Neuronal stem cell (in vitro differentiated cells): ENCODE measurements around the gene LXN.
"Not testable (repeated sequence)": the region's sequence is repeated elsewhere in the genome, so short reads cannot be mapped to it uniquely, and the experiment has no call there.

Experiments
- DNase-seq: peaks from one replicate; pipeline ENCODE4 v3.0.0-alpha.2; 2013; ENCODE audit warnings: low spot score
- H2AFZ ChIP-seq: one replicate; pipeline ENCODE4 v1.6.1; 2013; ENCODE audit warnings: mild to moderate bottlenecking, low read length, inconsistent platforms
- H2AK5ac ChIP-seq: 2 replicates; pipeline ENCODE4 v1.6.1; 2013; ENCODE audit warnings: low read depth, mild to moderate bottlenecking, inconsistent platforms, low read length, moderate library complexity, mixed read lengths
- H2BK120ac ChIP-seq: 2 replicates; pipeline ENCODE4 v1.6.1; 2013; ENCODE audit warnings: low read depth, mild to moderate bottlenecking, inconsistent platforms, low read length, moderate library complexity, mixed read lengths
- H2BK12ac ChIP-seq: one replicate; pipeline ENCODE4 v1.6.1; 2013; ENCODE audit warnings: low read length, inconsistent platforms
- H2BK15ac ChIP-seq: 2 replicates; pipeline ENCODE4 v1.6.1; 2013; ENCODE audit warnings: mild to moderate bottlenecking, low read length, inconsistent platforms, mixed read lengths
- H2BK5ac ChIP-seq: one replicate; pipeline ENCODE4 v1.6.1; 2013; ENCODE audit warnings: inconsistent platforms, mild to moderate bottlenecking, low read length, moderate library complexity
- H3K14ac ChIP-seq: one replicate; pipeline ENCODE4 v1.6.1; 2013; ENCODE audit warnings: low read length, inconsistent platforms
- H3K18ac ChIP-seq: 2 replicates; pipeline ENCODE4 v1.6.1; 2013; ENCODE audit warnings: low read length, inconsistent platforms
- H3K23ac ChIP-seq: 2 replicates; pipeline ENCODE4 v1.6.1; 2013; ENCODE audit warnings: low read depth, mild to moderate bottlenecking, mixed read lengths, low read length, inconsistent platforms; ENCODE audit not compliant: poor library complexity
- H3K27ac ChIP-seq: replicated peaks from 3 replicates; pipeline ENCODE4 v1.5.1; 2013; ENCODE audit warnings: low read length, inconsistent platforms
- H3K27me3 ChIP-seq, 3 experiments: 2 replicates each; pipeline ENCODE4 v1.6.1; 2013; ENCODE audit warnings: low read length in 3 of 3, mild to moderate bottlenecking in 2 of 3, inconsistent platforms in 1 of 3, low read depth in 1 of 3, mixed read lengths in 1 of 3, moderate library complexity in 1 of 3; ENCODE audit not compliant: control insufficient read depth in 3 of 3, insufficient read depth in 3 of 3
- H3K36me3 ChIP-seq, 2 donors: replicated peaks in 1 of 2; 2 replicates each; pipeline ENCODE4 v1.6.1; 2013; ENCODE audit warnings: low read length in 2 of 2; ENCODE audit not compliant: control insufficient read depth in 2 of 2, insufficient read depth in 2 of 2
- H3K4ac ChIP-seq: 2 replicates; pipeline ENCODE4 v1.6.1; 2013; ENCODE audit warnings: inconsistent platforms, mild to moderate bottlenecking, low read length, moderate library complexity
- H3K4me1 ChIP-seq, 2 donors: 1 replicate in 1 of 2; 2 replicates in 1 of 2; pipeline ENCODE4 v1.6.1; 2013; ENCODE audit warnings: low read length in 2 of 2, low read depth in 1 of 2; ENCODE audit not compliant: control insufficient read depth in 2 of 2, insufficient read depth in 1 of 2
- H3K4me2 ChIP-seq: one replicate; pipeline ENCODE4 v1.6.1; 2013; ENCODE audit warnings: mild to moderate bottlenecking, low read length, inconsistent platforms; ENCODE audit not compliant: insufficient read depth, poor library complexity, severe bottlenecking
- H3K4me3 ChIP-seq, 2 donors: 2 replicates each; pipeline ENCODE4 v1.5.1; 2013; ENCODE audit warnings: low read length in 2 of 2, mild to moderate bottlenecking in 2 of 2, inconsistent platforms in 1 of 2, moderate library complexity in 1 of 2
- H3K79me1 ChIP-seq: one replicate; pipeline ENCODE4 v1.6.1; 2013; ENCODE audit warnings: low read depth, mild to moderate bottlenecking, inconsistent platforms, low read length, moderate library complexity
- H3K9ac ChIP-seq: one replicate; pipeline ENCODE4 v1.6.1; 2013; ENCODE audit warnings: mild to moderate bottlenecking, low read depth, low read length, inconsistent platforms; ENCODE audit not compliant: poor library complexity
- H3K9me3 ChIP-seq, 2 donors: replicated peaks in 1 of 2; 2 replicates each; pipeline versions ENCODE3 to v1.6.1; 2013; ENCODE audit warnings: low read length in 2 of 2, mild to moderate bottlenecking in 2 of 2, inconsistent platforms in 1 of 2, low read depth in 1 of 2, mixed read lengths in 1 of 2, moderate library complexity in 1 of 2; ENCODE audit not compliant: control insufficient read depth in 2 of 2, insufficient read depth in 1 of 2
- H4K8ac ChIP-seq: one replicate; pipeline ENCODE4 v1.6.1; 2013; ENCODE audit warnings: low read depth, mild to moderate bottlenecking, inconsistent platforms, low read length, moderate library complexity
- H4K91ac ChIP-seq: one replicate; pipeline ENCODE4 v1.6.1; 2013; ENCODE audit warnings: low read length, low read depth, mild to moderate bottlenecking, inconsistent platforms; ENCODE audit not compliant: poor library complexity
- WGBS, 2 donors: extraction: QIAGEN DNeasy Blood & Tissue Kit; methylation state at CpG; one replicate each; pipeline ENCODE4 v1.1.7; 2013; ENCODE audit warnings: missing lambda C conversion rate in 2 of 2, mixed read lengths in 1 of 2; ENCODE audit not compliant: insufficient read length in 2 of 2, insufficient replicate concordance in 1 of 2; ENCODE audit errors: extremely low coverage in 2 of 2; 5-methylcytosine and 5-hydroxymethylcytosine counted together

The LXN gene

GRCh38 chr3:158701420-158702065, 29.1 kb upstream of the LXN start:
- H3K27ac ChIP-seq: no peak overlapping the region
- no peak overlapping the region for H4K91ac ChIP-seq

DNA sequence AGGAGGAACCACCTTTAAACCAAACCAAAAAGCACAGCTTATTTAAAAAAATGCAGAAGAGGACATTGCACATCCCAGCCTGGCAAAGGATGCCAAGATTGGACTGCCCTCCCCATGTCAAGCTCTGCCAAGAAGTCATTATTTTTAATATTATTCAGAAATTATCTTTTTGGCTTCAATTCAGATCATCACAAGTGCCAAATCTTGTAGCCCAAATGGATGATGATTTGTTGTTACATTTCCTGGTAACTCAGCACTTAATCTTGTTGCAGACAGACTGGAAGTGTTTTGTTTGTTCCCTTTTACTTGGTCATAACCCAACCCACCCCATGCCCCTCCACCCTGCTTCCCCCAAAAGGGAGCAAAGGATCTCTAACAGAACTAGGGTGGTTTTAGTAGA, 28.1 kb upstream of the LXN start:
- Histone ChIP-seq H3K27me3 (no peaks in the 10 kb centered on the region), H3K27ac (no peak overlapping the region), H3K4me3 (no peak overlapping the region), H2AFZ (no peak overlapping the region), H2BK120ac (no peak overlapping the region), H3K9me3 (no peaks in the 10 kb centered on the region), H3K4me1 (no peaks in the 10 kb centered on the region), H3K23ac (no peak overlapping the region), H2AK5ac (no peak overlapping the region), H3K18ac (no peak overlapping the region), H2BK5ac (no peak overlapping the region), H3K36me3 (peaks cover 0 to 5% of the 10 kb centered on the region in 2 donors), H2BK15ac (no peak overlapping the region), H2BK12ac (no peak overlapping the region), H3K9ac (no peak overlapping the region), H3K4me2 (no peak overlapping the region), H4K91ac (no peak overlapping the region), H3K79me1 (no peaks in the 10 kb centered on the region), H4K8ac (no peak overlapping the region), H3K4ac (no peak overlapping the region), H3K14ac (no peak overlapping the region)
- DNase-seq: no peak

More at GRCh38 chr3:158701420-158702065, 29.1 kb upstream of the LXN start:
- no peak for DNase-seq
- Histone ChIP-seq H2BK120ac (no peak overlapping the region), H3K4ac (no peak overlapping the region), H2BK15ac (no peak overlapping the region), H2AK5ac (no peak overlapping the region), H3K4me2 (no peak overlapping the region), H3K27me3 (no peaks in the 10 kb centered on the region), H2BK12ac (no peak overlapping the region), H3K18ac (no peak overlapping the region), H3K79me1 (no peaks in the 10 kb centered on the region), H3K36me3 (peaks cover 0 to 5% of the 10 kb centered on the region in 2 donors), H3K23ac (no peak overlapping the region), H2BK5ac (no peak overlapping the region), H3K9ac (no peak overlapping the region), H3K14ac (no peak overlapping the region), H3K4me3 (no peak overlapping the region), H3K9me3 (no peaks in the 10 kb centered on the region), H2AFZ (no peak overlapping the region), H4K8ac (no peak overlapping the region), H3K4me1 (no peaks in the 10 kb centered on the region)
- no CpG with 5 or more reads among the region's 4 CpGs for WGBS, 2 donors

- H3K36me3 ChIP-seq: peaks cover 0 to 31% of the 10 kb centered on the region in 2 donors
- no peaks in the 10 kb centered on the region for H3K4me1 ChIP-seq
- no peak overlapping the region for H4K8ac ChIP-seq
- H2BK5ac ChIP-seq: no peak overlapping the region
- no peak overlapping the region for H3K14ac ChIP-seq
- H3K79me1 ChIP-seq: no peaks in the 10 kb centered on the region
- no peaks in the 10 kb centered on the region for H3K9me3 ChIP-seq
- no CpG with 5 or more reads among the region's 2 CpGs for WGBS, 2 donors
- H3K4me3 ChIP-seq: no peak overlapping the region
- H3K27me3 ChIP-seq: no peaks in the 10 kb centered on the region
- no peak overlapping the region for H2BK120ac ChIP-seq
- H3K18ac ChIP-seq: no peak overlapping the region
- H3K9ac ChIP-seq: no peak overlapping the region
- H2AK5ac ChIP-seq: no peak overlapping the region
- no peak overlapping the region for H3K4ac ChIP-seq
- H3K27ac ChIP-seq: no peak overlapping the region
- H3K23ac ChIP-seq: no peak overlapping the region
- no peak overlapping the region for H3K4me2 ChIP-seq
- H2BK15ac ChIP-seq: no peak overlapping the region
- H4K91ac ChIP-seq: no peak overlapping the region
- H2BK12ac ChIP-seq: no peak overlapping the region
- no peak for DNase-seq
- H2AFZ ChIP-seq: no peak overlapping the region
These were observed 24.2 kb upstream of the LXN start for GRCh38 chr3:158696618-158697017.

GRCh38 chr3:158693866-158694456, 21.5 kb upstream of the LXN start:
- H3K4me1 ChIP-seq, DNase-seq, H2AFZ ChIP-seq, H3K79me1 ChIP-seq, H3K23ac ChIP-seq, H3K4me2 ChIP-seq, H2BK12ac ChIP-seq, H3K4ac ChIP-seq, H2BK15ac ChIP-seq, H3K27ac ChIP-seq, H3K9ac ChIP-seq, H4K91ac ChIP-seq, H3K14ac ChIP-seq, H2BK5ac ChIP-seq, H3K9me3 ChIP-seq, H2AK5ac ChIP-seq, H3K4me3 ChIP-seq, H2BK120ac ChIP-seq, H3K18ac ChIP-seq, H4K8ac ChIP-seq, H3K27me3 ChIP-seq: not testable (repeated sequence)
- peaks cover 0 to 50% of the 10 kb centered on the region in 2 donors for H3K36me3 ChIP-seq
- no CpG with 5 or more reads among the region's 3 CpGs for WGBS, 2 donors
